ENCODE measurements around the gene CDC34.

CDC34 gene

GRCh38 chr19:518598-519231 lies 12.8 kb upstream of the CDC34 start:
- no peak for DNase-seq

- no peak for DNase-seq
Measured at GRCh38 chr19:519449-519865, 12.1 kb upstream of the CDC34 start.

- DNase-seq: no peak
Measured at GRCh38 chr19:522726-523125, 8.8 kb upstream of the CDC34 start.

- no peak for DNase-seq
Measured at GRCh38 chr19:524062-524674, 7.4 kb upstream of the CDC34 start.

- peak in 3 of 56 donors; percentile 7 to 45 (median 24) for DNase-seq
Measured at GRCh38 chr19:525029-525428, 6.5 kb upstream of the CDC34 start.

GRCh38 chr19:525857-526419 lies 5.6 kb upstream of the CDC34 start:
- no peak for DNase-seq

- no peak for DNase-seq
Measured at GRCh38 chr19:530134-531008, 1.2 kb upstream of the CDC34 start.

GRCh38 chr19:531009-531752 lies 379 bp upstream of the CDC34 start:
- peak in 51 of 56 donors; percentile 27 to 86 (median 72) for DNase-seq

GRCh38 chr19:532561-533363 lies 1.2 kb downstream of the CDC34 start:
- peak in 55 of 56 donors; percentile 20 to 88 (median 76) for DNase-seq

GRCh38 chr19:533364-534058 lies 2.0 kb downstream of the CDC34 start:
- DNase-seq: no peak

GRCh38 chr19:534088-534487 lies 2.5 kb downstream of the CDC34 start:
- DNase-seq: no peak

- no peak for DNase-seq
Measured at GRCh38 chr19:535017-535835, 3.7 kb downstream of the CDC34 start.

GRCh38 chr19:536031-536880 lies 4.7 kb downstream of the CDC34 start:
- no peak for DNase-seq

GRCh38 chr19:536881-537404 lies 5.4 kb downstream of the CDC34 start:
- DNase-seq: no peak

- no peak for DNase-seq
Measured at GRCh38 chr19:538641-539428, 7.3 kb downstream of the CDC34 start.

- DNase-seq: no peak
Measured at GRCh38 chr19:539429-540030, 8.0 kb downstream of the CDC34 start.
